ENCODE data around the gene SMG6.
A peak's percentile ranks its signal among the peaks of the same experiment; 100 is the strongest.

SMG6 gene

GRCh38 chr17:2056206-2057174 lies 247.1 kb downstream of the SMG6 start:
- FAIRE-seq: no peak

GRCh38 chr17:2055292-2056205 lies 248.0 kb downstream of the SMG6 start:
- no peak for FAIRE-seq

- FAIRE-seq: no peak
Measured at GRCh38 chr17:2054512-2055291, 248.9 kb downstream of the SMG6 start, which contains the start of gene HIC1. Gene HIC1, plus strand, starts transcription at chr17:2055103. Its CDS starts 1,588 bp downstream, at chr17:2056691.

GRCh38 chr17:2054262-2054511 lies 249.4 kb downstream of the SMG6 start:
- no peak for FAIRE-seq

- FAIRE-seq: no peak
Measured at GRCh38 chr17:2053380-2054261, 250.0 kb downstream of the SMG6 start.

GRCh38 chr17:2051933-2052559 lies 251.5 kb downstream of the SMG6 start:
- no peak for FAIRE-seq

- no peak for FAIRE-seq
Measured at GRCh38 chr17:2051061-2051932, 252.3 kb downstream of the SMG6 start.

- FAIRE-seq: no peak
Measured at GRCh38 chr17:2050300-2051060, 253.1 kb downstream of the SMG6 start.

GRCh38 chr17:2049333-2050299 lies 254.0 kb downstream of the SMG6 start:
- no peak for FAIRE-seq

GRCh38 chr17:2048805-2049204 lies 254.8 kb downstream of the SMG6 start:
- no peak for FAIRE-seq

GRCh38 chr17:2047590-2047989 lies 256.0 kb downstream of the SMG6 start:
- FAIRE-seq: no peak

GRCh38 chr17:2044263-2044894 lies 259.2 kb downstream of the SMG6 start:
- FAIRE-seq: no peak

GRCh38 chr17:2043785-2044184 lies 259.8 kb downstream of the SMG6 start:
- no peak for FAIRE-seq

GRCh38 chr17:2042933-2043332 lies 260.7 kb downstream of the SMG6 start:
- no peak for FAIRE-seq

GRCh38 chr17:2042390-2042847 lies 261.2 kb downstream of the SMG6 start:
- no peak for FAIRE-seq

GRCh38 chr17:2041561-2042389 lies 261.8 kb downstream of the SMG6 start, which contains the start of gene OVCA2:
Gene OVCA2, plus strand, starts transcription at chr17:2042022. Its CDS starts 26 bp downstream, at chr17:2042048.
- FAIRE-seq: peak; percentile 69
